NCI-H1436 treated with DMSO at 0.1 percent for 48 hours (cell line): ENCODE measurements around the gene ARMC2.
"Not testable (repeated sequence)": the region's sequence is repeated elsewhere in the genome, so short reads cannot be mapped to it uniquely, and the experiment has no call there.

ENCODE experiments used
- DNase-seq: peaks from one replicate; lab custom pipeline; 2025; lab: John Stamatoyannopoulos, UW

ARMC2 gene, protein sequence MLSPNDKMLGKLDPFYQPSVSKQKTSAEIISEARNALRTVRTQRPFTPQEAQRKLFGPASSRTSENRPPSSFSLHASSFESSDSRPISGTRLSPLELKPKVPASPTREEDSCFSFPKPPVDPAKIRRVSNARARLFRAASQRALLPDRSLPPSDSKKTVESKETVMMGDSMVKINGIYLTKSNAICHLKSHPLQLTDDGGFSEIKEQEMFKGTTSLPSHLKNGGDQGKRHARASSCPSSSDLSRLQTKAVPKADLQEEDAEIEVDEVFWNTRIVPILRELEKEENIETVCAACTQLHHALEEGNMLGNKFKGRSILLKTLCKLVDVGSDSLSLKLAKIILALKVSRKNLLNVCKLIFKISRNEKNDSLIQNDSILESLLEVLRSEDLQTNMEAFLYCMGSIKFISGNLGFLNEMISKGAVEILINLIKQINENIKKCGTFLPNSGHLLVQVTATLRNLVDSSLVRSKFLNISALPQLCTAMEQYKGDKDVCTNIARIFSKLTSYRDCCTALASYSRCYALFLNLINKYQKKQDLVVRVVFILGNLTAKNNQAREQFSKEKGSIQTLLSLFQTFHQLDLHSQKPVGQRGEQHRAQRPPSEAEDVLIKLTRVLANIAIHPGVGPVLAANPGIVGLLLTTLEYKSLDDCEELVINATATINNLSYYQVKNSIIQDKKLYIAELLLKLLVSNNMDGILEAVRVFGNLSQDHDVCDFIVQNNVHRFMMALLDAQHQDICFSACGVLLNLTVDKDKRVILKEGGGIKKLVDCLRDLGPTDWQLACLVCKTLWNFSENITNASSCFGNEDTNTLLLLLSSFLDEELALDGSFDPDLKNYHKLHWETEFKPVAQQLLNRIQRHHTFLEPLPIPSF

DNA sequence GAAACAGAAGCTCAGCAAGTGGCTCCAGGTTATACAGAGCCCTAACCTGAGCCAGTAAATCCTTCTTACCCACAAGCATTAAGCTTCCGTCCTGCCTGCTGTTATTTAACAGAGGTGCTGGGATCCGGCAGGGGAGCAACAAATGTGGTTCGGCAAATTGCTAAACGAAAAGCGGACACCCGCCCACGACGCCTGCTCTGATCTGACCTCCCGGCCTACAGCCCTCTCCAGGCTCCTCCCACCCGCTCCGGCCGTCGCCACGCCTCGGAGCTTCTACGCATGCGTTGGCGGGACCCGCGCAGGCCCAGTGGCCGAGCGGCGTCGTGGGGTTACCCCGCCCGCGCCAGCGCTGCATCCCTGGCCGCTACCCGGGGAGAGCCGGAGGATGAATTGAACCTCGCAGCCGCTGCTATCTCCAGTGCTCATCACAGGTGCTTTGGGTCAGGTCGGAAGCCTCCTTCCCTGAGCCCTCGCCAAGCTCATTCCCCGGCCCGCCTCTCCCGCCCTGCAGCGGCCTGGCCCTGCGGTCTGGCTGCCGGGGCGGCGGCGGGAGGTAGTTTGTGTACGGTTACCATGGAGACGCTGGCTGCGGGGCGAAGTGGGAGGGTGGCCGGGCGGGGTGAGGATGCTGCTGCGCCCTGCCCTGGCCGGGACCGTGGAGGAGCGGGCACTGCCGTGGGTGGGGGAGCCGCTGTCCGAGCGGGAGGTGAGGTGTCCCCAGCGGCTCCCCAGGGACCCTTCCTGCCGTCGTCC lies at the start of gene ARMC2:
TSS of gene ARMC2 (plus strand) at position 307 of the 753 bp plus-strand sequence. CDS start 5,846 bp downstream, outside the sequence.
- DNase-seq, result peak; percentile 55

DNA sequence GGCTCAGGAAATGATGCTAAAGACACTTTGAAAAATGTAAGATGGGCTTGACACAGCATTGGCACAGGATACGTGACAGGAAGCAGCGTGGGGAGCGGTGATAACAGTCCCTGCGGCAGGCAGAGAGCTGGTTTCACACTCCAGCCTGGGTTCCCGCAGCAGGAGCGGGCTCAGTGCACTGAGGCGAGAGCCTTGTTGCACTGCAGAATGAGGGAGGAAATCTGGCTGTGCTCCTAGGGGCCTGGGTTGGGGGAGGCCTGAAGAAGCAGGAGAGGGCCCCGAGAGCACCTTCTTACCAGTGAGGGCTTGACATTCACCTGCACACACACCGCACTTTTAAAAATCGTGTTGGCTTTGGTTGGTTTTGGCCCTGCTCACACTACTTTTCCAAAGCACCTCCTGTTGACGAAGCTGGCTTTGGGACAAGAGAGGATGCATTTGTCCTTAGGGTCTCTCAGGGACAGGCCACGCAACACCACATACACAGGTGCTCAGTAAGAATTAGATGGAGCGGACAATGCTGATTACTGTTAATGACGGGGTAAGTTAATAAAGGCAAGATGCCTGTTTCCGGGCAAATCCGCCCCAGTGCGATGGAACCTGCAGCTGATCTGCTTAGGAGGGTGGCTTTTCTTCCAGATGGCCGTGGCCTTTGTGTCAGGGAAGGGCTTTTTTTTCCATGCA lies 49.4 kb upstream of the ARMC2 start:
- DNase-seq, result no peak

DNA sequence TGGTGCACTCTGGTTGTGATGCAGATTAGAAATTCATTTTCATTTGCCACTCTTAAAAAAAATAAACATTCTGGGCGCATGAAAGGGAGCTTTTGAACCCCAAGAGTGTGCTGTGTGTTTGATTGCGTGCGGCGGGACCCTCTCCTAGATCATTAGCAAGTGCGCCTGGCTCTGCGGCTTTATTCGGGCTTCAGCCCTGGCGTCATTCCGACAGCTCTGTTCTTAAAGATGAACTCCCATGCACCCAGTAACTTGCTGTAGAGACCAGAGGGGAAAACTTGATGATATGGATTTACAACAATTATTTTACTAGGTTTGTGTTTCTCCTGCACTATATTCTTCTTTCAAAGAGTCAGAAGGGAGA lies 48.9 kb upstream of the ARMC2 start:
- no peak for DNase-seq

DNA sequence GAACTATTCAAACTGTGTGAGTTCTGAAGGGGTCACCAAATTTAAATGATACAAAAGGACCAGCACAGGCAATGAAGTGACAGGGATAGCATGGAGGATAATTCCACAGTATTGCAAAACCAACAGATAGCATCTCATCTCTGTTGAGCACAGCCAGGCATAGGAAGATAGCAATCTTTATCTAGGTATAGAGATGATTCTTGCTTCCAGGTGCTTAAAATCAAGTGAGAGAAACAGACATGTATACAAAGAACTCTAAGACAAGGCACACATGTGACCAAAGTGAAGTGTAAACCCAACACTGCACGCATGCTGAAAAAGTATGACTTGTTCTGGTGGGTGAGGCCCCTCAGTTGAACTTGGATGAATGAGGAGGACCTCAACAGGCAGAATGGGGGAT lies 48.4 kb upstream of the ARMC2 start:
- no peak for DNase-seq

DNA sequence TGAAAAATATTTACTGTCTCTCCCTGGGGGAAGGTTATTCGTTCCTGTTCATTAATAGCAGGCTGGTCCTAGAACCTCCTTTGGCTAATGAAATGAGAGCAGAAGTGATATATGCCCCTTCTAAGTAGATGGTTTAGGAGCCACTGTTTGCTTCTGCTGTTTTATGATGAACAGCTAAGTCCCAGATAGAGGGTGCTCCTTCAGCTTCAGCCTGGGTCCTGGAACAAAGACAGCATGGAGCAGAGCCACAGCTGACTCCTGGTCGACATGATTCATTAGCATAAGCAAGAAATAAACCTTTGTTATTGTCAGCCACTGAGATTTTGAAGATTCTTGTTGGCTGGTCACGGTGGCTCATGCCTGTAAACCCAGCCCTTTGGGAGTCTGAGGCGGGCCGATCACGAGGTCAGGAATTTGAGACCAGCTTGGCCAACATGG lies 47.8 kb upstream of the ARMC2 start:
- DNase-seq, result no peak

DNA sequence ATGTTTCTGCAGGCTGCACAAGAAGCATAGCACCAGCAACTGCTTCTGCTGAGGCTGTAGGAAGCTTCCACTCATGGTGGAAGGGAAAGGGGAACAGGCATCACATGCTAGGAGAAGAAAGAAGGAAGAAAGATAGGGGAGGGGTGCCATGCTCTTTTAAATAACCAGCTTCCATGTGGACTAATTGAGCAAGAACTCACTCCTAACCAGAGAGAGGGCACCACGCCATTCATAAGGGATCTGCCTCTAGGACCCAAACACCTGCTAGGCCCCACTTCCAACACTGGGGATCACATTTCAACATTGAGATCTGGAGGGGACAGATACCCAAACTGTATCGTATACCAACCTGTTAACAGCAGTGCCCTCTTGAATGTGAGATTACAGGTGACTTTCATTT lies 46.9 kb upstream of the ARMC2 start:
- no peak for DNase-seq

DNA sequence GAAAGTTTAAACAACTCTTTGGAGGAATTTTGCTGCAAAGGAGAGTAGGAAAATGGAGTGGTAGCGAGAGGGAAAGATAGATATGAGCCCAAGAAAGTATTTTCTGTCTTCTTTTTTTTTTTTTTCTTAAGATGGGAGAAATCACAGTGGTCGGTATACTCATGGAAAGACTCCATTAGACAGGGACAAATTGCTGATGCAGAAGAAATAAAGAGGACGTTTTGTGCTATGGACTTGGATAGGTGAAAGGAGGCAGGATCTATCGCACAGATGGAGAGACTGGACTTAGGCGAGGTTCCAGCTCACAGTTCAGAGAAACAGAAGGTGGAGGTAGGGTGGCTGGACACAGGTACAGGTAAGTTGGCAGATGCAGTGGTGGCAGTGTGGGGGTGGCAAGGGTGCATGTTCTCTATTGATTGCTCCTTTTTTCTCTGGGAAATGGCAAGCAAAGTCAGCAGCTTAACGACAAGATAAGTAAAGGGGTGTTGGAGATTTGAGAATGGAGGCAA lies 44.2 kb upstream of the ARMC2 start:
- DNase-seq, result no peak

DNA sequence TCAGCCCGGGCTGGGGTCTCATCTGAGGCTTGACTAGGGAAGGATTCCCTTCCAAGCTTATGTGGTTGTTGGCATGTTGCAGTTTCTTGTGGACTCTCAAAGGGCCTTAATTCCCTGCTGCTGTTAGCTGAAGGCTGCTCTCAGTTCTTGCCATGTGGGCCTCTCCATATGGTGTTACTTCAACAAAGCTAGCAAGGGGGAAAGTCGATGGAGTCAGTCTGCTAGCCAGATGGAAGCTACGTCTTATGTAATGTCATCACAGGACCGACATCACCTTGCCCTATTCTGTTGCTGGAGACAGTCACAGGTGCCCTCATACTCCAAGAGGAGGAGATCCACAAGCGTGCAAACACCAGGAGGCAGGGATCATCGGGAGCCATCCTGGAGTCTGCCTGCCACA lies 43.3 kb upstream of the ARMC2 start:
- DNase-seq, result no peak

DNA sequence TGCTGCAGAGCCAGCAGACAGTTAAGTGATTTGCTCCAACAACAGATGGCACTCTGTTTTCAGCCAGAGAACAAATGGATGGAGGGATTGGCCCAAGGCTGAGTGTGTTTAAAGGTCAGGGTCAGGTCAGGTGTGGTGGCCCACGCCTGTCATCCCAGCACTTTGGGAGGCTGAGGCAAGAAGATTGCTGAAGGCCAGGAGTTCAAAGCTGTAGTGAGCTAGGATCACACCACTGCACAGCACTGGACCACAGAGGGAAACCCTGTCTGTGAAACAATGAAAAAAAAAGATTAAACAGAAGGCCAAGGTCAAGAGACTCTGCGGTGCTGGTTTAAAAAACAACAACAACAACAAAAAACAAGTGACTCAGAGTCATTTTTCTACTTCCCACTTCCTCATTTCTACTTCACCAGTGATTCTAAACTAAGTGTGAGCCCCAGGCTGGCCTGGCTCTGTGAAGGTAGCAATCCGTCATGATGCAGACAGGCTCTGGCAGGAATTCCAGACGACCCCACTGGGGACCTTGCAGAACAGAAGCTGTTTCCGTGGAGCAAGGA lies 42.5 kb upstream of the ARMC2 start:
- DNase-seq, result no peak

DNA sequence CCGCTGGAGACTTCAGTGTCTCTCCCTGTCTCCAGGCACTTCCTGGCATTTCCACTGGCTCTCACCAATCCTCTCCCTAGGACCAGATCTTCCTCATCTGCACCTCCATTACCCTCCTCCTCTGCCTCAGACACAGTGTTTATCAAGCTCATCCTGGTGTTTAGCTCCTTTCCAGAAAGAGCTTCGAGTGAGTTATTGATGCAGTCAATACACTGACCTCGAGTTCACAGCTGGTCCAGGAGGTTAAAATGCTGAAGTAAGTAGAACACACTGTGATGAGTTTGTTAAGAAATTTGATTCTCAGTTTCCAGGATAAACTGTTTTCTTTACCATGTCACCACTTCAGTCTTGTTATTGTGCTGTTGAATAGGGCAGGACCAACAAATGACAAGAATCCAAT lies 42.1 kb upstream of the ARMC2 start:
- DNase-seq, result no peak

DNA sequence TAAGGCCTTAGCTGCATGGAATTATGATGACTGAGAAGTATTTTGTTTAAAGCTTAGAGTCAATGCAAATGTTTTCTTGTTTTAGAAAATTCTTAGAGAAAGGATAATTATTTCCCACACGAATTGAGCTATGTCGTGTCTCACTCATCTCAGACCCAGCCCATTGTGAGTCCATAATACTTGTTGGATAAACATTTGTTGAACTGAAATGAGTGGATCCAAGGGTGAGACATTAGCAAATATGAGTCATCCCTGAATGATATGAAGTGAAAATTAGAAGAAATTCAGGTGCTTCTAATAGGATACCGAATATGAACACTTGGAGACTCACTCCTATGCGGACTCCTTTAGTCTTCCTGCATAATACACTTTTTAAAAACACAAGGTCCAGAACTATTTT lies 41.6 kb upstream of the ARMC2 start:
- DNase-seq, result no peak

DNA sequence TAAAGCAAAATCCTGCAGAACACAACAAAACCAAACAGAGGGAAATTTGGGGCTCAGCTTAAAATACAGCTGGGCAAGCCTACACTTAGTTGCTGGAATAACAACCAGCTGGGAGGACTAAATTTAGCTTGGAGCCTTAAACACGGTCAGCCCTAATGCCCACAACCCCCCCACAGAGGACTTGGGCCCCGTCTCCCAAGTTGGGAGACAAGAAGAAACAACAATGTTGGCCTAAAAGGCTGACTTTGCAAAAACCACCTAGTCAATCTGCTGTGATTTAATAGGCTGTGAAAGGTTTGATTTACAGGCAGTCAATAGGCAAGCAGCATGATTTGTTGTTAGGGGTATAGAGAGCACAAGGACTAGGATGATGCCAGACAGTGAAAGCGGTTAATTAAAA lies 40.3 kb upstream of the ARMC2 start:
- DNase-seq, result no peak

DNA sequence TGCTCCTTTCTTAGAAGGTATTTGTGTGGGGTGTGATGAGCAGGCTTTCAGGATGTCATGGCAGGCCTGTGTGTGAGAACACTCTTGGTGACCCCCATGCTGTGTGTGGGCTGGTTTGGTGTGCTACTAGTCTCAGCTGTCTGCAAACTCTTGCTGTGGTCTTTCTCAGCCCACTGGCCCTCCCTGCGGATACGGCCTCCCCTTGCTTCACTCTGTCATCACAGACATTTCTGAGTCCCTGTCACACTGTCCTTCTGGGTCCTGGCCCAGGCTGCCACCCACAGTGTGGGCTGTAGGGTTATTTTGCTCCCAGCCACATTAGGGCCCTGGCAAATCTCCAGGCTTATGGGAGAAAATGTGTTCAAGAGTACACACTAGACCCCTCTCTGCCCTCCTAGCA lies 39.0 kb upstream of the ARMC2 start:
- no peak for DNase-seq

DNA sequence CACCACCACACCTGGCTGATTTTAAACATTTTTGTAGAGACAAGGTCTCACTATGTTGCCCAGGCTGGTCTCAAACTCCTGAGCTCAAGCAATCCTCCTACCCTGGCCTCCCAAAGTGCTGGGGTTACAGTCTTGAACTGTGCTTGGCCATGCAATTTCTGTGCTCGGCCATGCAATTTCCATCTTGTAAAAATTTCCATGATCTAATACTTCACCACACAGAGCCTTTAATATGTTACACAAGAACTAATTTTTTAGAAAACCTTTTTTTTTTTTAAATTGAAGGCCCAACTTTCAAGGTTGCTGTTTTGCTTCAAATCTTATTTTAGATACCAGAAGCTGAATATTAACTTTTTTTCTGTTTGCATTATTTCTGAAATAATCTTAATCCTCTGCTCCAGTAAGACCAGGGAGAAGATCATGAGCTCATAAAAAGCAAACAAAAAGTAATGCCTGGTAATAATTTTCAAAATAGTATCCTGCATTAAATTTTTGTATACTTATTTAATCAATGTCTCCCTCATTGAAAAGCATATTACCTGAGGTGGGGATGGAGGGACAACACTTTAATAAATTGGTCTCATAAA lies 38.1 kb upstream of the ARMC2 start:
- no peak for DNase-seq

DNA sequence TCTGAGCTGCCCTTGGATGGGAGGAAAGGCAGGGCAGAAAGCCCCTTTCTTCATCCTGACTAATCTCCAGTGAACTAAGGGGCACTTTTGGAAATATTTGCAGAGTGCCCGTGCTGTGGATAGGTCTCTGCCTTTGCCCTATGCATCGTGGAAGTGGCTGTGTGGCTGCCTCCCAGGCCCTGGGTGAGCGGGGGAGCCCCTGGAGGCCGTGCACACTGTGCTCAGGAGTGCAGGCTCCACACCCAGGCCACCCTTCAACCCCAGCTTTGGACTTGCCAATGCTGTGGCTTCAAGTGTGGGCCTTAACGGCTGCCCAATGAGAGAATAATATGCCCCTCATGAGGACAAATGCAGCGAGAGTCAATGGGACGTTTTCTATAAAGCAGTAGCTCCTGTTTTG lies 36.7 kb upstream of the ARMC2 start:
- no peak for DNase-seq

DNA sequence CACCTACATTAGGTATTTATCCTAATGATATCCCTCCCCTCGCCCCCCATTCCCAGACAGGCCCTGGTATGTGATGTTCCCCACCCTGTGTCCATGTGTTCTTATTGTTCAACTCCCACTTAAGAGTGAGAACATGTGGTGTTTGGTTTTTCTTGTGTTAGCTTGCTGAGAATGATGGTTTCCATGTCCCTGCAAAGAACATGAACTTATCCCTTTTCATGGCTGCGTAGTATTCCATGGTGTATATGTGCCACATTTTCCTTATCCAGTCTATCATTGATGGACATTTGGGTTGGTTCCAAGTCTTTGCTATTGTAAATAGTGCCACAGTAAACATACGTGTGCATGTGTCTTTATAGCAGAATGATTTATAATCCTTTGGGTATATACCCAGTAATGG lies 35.0 kb upstream of the ARMC2 start:
- not testable (repeated sequence) for DNase-seq

DNA sequence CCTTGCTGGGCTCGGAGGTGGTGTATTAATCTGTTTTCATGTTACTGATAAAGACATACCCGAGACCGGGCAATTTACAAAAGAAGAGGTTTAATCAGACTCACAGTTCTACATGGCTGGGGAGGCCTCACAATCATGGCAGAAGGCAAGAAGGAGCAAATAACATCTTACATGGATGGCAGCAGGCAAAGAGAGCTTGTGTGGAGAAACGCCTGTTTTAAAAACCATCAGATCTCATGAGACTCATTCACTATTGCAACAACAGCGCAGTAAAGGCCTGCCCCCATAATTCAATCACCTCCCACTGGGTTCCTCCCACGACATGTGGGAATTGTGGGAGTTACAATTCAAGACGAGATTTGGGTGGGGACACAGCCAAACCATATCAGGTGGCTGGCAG lies 30.9 kb upstream of the ARMC2 start:
- DNase-seq, result not testable (repeated sequence)

DNA sequence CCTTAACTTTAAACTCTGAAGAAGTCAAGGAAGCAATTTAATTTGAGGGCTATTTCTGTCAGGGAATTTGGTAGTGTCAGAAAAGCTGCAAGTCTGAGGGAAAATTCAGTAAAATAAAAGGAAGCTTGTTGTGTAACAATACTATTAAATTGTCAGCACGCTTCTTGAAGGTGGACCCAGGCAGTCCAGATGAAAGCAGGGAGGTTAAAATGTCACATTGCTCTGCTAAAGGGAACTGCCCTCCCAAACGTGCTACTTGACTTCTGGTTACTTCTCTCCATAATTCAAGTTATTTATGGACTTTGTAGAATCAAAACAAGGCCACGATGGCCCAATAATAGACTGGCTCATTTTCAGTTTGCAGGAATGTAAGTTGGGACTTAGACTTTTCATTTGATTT lies 28.2 kb upstream of the ARMC2 start:
- DNase-seq, result no peak

DNA sequence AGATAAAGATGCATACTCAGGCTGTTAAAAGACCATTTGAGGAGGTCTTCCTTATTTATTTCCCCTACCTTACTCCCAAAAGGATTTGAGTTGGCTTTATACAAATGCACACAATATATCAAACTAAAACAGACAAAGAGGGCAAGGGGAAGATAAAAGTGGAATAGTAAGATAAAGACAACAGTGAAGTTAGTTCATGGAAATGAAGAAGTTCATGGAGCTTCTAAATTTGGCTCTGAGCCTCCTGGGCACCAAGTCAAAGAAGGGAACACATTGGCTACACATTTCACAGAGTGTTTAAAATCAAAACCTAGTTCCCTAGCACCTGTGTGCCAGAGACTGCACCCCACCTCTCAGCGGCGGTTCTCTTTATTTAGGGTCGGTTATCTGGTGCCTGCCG lies 25.8 kb upstream of the ARMC2 start:
- DNase-seq, result no peak

DNA sequence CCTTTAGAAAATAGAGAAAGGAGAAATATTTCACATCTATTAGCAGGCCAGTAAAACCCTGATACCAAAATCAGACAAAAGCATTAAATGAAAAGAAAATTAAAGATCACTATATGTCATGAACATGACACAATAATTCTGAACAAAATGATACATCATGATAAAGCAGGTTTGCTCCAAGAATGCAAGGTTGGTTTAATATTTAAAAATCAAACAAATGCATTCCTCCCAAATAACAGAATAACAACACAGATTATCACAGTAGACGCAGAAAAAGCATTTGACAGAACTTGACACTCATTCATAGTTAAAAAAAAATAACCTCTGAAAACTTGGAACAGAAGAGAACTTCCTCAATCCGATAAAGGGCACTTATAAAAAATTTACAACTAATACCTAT lies 22.9 kb upstream of the ARMC2 start:
- no peak for DNase-seq

DNA sequence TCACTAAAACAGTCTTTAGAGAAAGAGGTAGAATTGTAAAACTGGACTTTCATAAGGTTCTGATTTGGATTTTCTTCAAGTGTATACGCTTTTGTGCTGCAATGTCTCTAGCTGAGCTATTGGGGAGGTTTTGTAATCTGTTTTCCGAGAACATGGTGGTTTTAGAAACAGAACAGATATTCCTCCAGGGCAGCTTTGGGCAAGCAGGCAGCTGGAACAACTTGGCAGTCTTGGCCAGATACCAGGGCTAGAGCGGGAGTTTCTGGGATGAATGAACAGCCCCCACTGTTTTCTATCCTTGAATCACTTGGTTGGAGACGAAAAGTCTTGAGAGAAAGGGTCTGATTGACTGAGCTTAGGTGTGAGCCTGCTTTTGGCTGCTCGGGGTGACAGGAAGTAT lies 17.1 kb upstream of the ARMC2 start:
- DNase-seq, result no peak
